Putamen (tissue), 1 donor: ENCODE results near the gene BTBD16.

Experiments used
- DNase-seq: peaks from one replicate; pipeline ENCODE4 v3.0.0-alpha.2; 2016; ENCODE audit warnings: low spot score

The BTBD16 gene

GRCh38 chr10:122311716-122312115 lies 40.6 kb downstream of the BTBD16 start:
- DNase-seq = no peak

GRCh38 chr10:122316224-122316884 lies 45.3 kb downstream of the BTBD16 start:
- no peak for DNase-seq

GRCh38 chr10:122321960-122322359 lies 50.9 kb downstream of the BTBD16 start:
- no peak for DNase-seq

- DNase-seq = no peak
These were observed 52.1 kb downstream of the BTBD16 start for GRCh38 chr10:122323189-122323588.

- no peak for DNase-seq
These were observed 53.0 kb downstream of the BTBD16 start for GRCh38 chr10:122323941-122324675.

- DNase-seq = no peak
These were observed 54.1 kb downstream of the BTBD16 start for GRCh38 chr10:122325235-122325634.

GRCh38 chr10:122326385-122326784 lies 55.3 kb downstream of the BTBD16 start:
- DNase-seq = no peak

- no peak for DNase-seq
These were observed 55.7 kb downstream of the BTBD16 start for GRCh38 chr10:122326806-122327205.

- no peak for DNase-seq
These were observed 56.4 kb downstream of the BTBD16 start for GRCh38 chr10:122327237-122328206.

GRCh38 chr10:122328676-122329075 lies 57.6 kb downstream of the BTBD16 start:
- no peak for DNase-seq

- no peak for DNase-seq
These were observed 58.3 kb downstream of the BTBD16 start for GRCh38 chr10:122329416-122329815.

- no peak for DNase-seq
These were observed 60.0 kb downstream of the BTBD16 start for GRCh38 chr10:122331100-122331499.

- DNase-seq = peak; percentile 82
These were observed 60.7 kb downstream of the BTBD16 start for GRCh38 chr10:122331615-122332446.

- DNase-seq = no peak
These were observed 61.9 kb downstream of the BTBD16 start for GRCh38 chr10:122333037-122333436.

- no peak for DNase-seq
These were observed 65.2 kb downstream of the BTBD16 start for GRCh38 chr10:122336332-122336731.

GRCh38 chr10:122336961-122337360 lies 65.9 kb downstream of the BTBD16 start:
- no peak for DNase-seq

GRCh38 chr10:122338609-122339441 lies 67.7 kb downstream of the BTBD16 start:
- DNase-seq = no peak

GRCh38 chr10:122341141-122341810 lies 70.2 kb downstream of the BTBD16 start:
- no peak for DNase-seq

GRCh38 chr10:122342293-122343134 lies 71.4 kb downstream of the BTBD16 start:
- DNase-seq = peak; percentile 72
